Liver (tissue), 9 donors: ENCODE measurements around the gene RBBP7. TPM values are rescaled to one million over a fixed set of nuclear protein-coding genes. Genes with fewer than 3 reads are reported as not detected.
A peak's percentile ranks its signal among the peaks of the same experiment; 100 is the strongest.

ENCODE experiments used
- DNase-seq: peaks from one replicate; pipeline ENCODE4 v3.0.0-alpha.2; 2017; ENCODE audit warnings: low spot score
- H3K27ac ChIP-seq, 2 donors: one replicate each; pipeline ENCODE4 v1.7.0; 2013; ENCODE audit warnings: inconsistent platforms in 2 of 2, low read length in 2 of 2, control low read depth in 1 of 2, low read depth in 1 of 2, mild to moderate bottlenecking in 1 of 2
- H3K27me3 ChIP-seq, 4 donors: one replicate each; pipeline versions ENCODE4 v1.6.1 to v1.7.0; 2013; ENCODE audit warnings: low read length in 3 of 4, inconsistent platforms in 1 of 4, mild to moderate bottlenecking in 1 of 4, moderate library complexity in 1 of 4; ENCODE audit not compliant: control insufficient read depth in 4 of 4, insufficient read depth in 4 of 4
- H3K36me3 ChIP-seq, 4 donors: one replicate each; pipeline versions ENCODE4 v1.6.1 to v1.7.0; 2013; ENCODE audit warnings: low read length in 3 of 4, mild to moderate bottlenecking in 3 of 4, low read depth in 1 of 4, moderate library complexity in 1 of 4; ENCODE audit not compliant: control insufficient read depth in 4 of 4, insufficient read depth in 3 of 4
- H3K4me1 ChIP-seq, 4 donors: one replicate each; pipeline versions ENCODE4 v1.6.1 to v1.7.0; 2013; ENCODE audit warnings: low read length in 3 of 4, mild to moderate bottlenecking in 3 of 4, moderate library complexity in 1 of 4; ENCODE audit not compliant: control insufficient read depth in 4 of 4, insufficient read depth in 4 of 4
- H3K4me3 ChIP-seq, 3 donors: one replicate each; pipeline versions ENCODE4 v1.6.1 to v1.7.0; 2013; ENCODE audit warnings: low read length in 3 of 3, control low read depth in 1 of 3, low read depth in 1 of 3, mild to moderate bottlenecking in 1 of 3
- H3K9ac ChIP-seq, 2 donors: one replicate each; pipeline ENCODE4 v1.7.0; 2013; ENCODE audit warnings: low read length in 2 of 2, mild to moderate bottlenecking in 2 of 2, moderate library complexity in 2 of 2, control low read depth in 1 of 2, low read depth in 1 of 2
- H3K9me3 ChIP-seq, 4 donors: one replicate each; pipeline versions ENCODE4 v1.6.1 to v1.7.0; 2013; ENCODE audit warnings: low read length in 3 of 4; ENCODE audit not compliant: control insufficient read depth in 4 of 4
- EGR1 ChIP-seq, 2 donors: IDR thresholded peaks; 2 replicates each; pipeline ENCODE4 v1.6.1; 2016 to 2018; ENCODE audit warnings: antibody characterized with exemption in 2 of 2, low read depth in 2 of 2
- FOXA1 ChIP-seq: IDR thresholded peaks from 2 replicates; pipeline ENCODE4 v1.6.1; 2016; ENCODE audit warnings: antibody characterized with exemption
- FOXA2 ChIP-seq: IDR thresholded peaks from 2 replicates; pipeline ENCODE4 v1.6.1; 2016; ENCODE audit warnings: antibody characterized with exemption
- GABPA ChIP-seq, 2 donors: IDR thresholded peaks in 1 of 2; conservative IDR thresholded peaks in 1 of 2; 2 replicates each; pipeline ENCODE4 v1.6.1; 2016; ENCODE audit warnings: antibody characterized with exemption in 2 of 2, mild to moderate bottlenecking in 1 of 2, moderate library complexity in 1 of 2
- HNF4A ChIP-seq, 2 donors: conservative IDR thresholded peaks; 2 replicates each; pipeline ENCODE4 v1.6.1; 2016; ENCODE audit warnings: antibody characterized with exemption in 2 of 2, mild to moderate bottlenecking in 2 of 2
- HNF4G ChIP-seq: IDR thresholded peaks from 2 replicates; pipeline ENCODE4 v1.6.1; 2016; ENCODE audit warnings: antibody characterized with exemption
- JUND ChIP-seq, 2 donors: IDR thresholded peaks; 2 replicates each; pipeline ENCODE4 v1.6.1; 2016; ENCODE audit warnings: antibody characterized with exemption in 2 of 2
- NR2F2 ChIP-seq: IDR thresholded peaks from 2 replicates; pipeline ENCODE4 v1.6.1; 2016; ENCODE audit warnings: antibody characterized with exemption
- RAD21 ChIP-seq, 2 donors: IDR thresholded peaks; 2 replicates each; pipeline ENCODE4 v1.6.1; 2016; ENCODE audit warnings: antibody characterized with exemption in 2 of 2, mild to moderate bottlenecking in 2 of 2
- REST ChIP-seq: IDR thresholded peaks from 2 replicates; pipeline ENCODE4 v1.6.1; 2016; ENCODE audit warnings: antibody characterized with exemption, mild to moderate bottlenecking
- RXRA ChIP-seq, 2 donors: IDR thresholded peaks; 2 replicates each; pipeline ENCODE4 v1.6.1; 2017 to 2018; ENCODE audit warnings: antibody characterized with exemption in 2 of 2, mild to moderate bottlenecking in 1 of 2
- SP1 ChIP-seq: IDR thresholded peaks from 2 replicates; pipeline ENCODE4 v1.6.1; 2018; ENCODE audit warnings: antibody characterized with exemption, mild to moderate bottlenecking
- TAF1 ChIP-seq: conservative IDR thresholded peaks from 2 replicates; pipeline ENCODE4 v1.6.1; 2016; ENCODE audit warnings: antibody characterized with exemption, mild to moderate bottlenecking
- YY1 ChIP-seq: IDR thresholded peaks from 2 replicates; pipeline ENCODE4 v1.6.1; 2016; ENCODE audit warnings: antibody characterized with exemption, mild to moderate bottlenecking
- WGBS: extraction: QIAGEN DNeasy Blood & Tissue Kit; methylation state at CpG from one replicate; pipeline ENCODE4 v1.1.7; 2013; 5-methylcytosine and 5-hydroxymethylcytosine counted together
- polyA plus RNA-seq, 2 donors: library from polyadenylated mRNA; stranded (reverse) in 1 of 2; unstranded in 1 of 2; fragments of 200-250 nt in 1 of 2; fragments of >200 nt in 1 of 2; fragmentation: Nextera tagmentation in 1 of 2; extraction: Ambion mirVana in 1 of 2; gene quantifications; one replicate each; pipeline versions ENCODE4 v1.2.1 to v1.2.3, GENCODE V29; 2013 to 2015
- total RNA-seq, 2 donors: library from RNA; depleted of rRNA; stranded (reverse); fragments of >200 nt; gene quantifications; one replicate each; pipeline ENCODE4 v1.2.3, GENCODE V29; 2014
- TF ChIP-seq, protein P1 (sequence below): IDR thresholded peaks from 2 replicates; pipeline ENCODE4 v1.6.1; 2016; ENCODE audit warnings: antibody characterized with exemption
- TF ChIP-seq, protein P2 (sequence below): fragments of 150-350 bp; IDR thresholded peaks from 2 replicates; pipeline ENCODE4 v1.5.1; 2017; ENCODE audit warnings: improper control_type of control experiment, low read depth, low read length; ENCODE audit not compliant: missing input control
- TF ChIP-seq, protein P3 (sequence below): IDR thresholded peaks from 2 replicates; pipeline ENCODE4 v1.6.1; 2016; ENCODE audit warnings: antibody characterized with exemption
- TF ChIP-seq, protein P4 (sequence below): IDR thresholded peaks from 2 replicates; pipeline ENCODE4 v1.6.1; 2016; ENCODE audit warnings: antibody characterized with exemption
- donor health status: healthy.
- donor health status: healthy.
- donor health status: healthy.
- donor health status: healthy.
- donor health status: healthy.

RBBP7 gene
- total and polyA plus RNA-seq, 4 donors = 32.5 to 77.9 (median 35.5) TPM

DNA sequence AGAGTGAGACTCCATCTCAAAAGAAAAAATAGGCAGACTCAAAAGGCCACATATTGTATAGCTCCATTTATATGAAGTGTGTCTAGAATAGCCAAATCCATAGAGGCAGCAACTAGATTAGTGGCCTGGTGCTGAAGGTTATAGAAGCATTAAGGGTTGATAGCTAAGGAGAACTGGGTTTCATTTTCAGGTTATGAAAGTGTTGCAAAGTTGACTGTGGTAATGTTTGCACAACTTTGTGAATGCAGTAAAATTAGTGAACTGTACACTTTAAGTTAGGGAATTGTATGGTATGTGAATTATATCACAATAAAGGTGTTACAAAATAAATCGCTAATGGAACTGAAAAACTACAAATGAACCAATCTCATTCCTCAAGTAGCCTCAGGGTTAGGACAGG is 55.6 kb downstream of the RBBP7 start:
- H3K36me3 ChIP-seq = peaks cover 0 to 2% (median under 1%) of the 10 kb centered on the region in 4 donors
- no peak overlapping the region for H3K9ac ChIP-seq
- peaks cover 0 to 4% (median 0%) of the 10 kb centered on the region in 4 donors for H3K4me1 ChIP-seq
- H3K27ac ChIP-seq = no peak overlapping the region
- no peaks in the 10 kb centered on the region for H3K9me3 ChIP-seq
- WGBS = 85% methylated on average over 1 of the region's 1 CpG
- no peaks in the 10 kb centered on the region for H3K27me3 ChIP-seq
- DNase-seq = no peak
- TF ChIP-seq FOXA2 (no peak), SP1 (no peak), FOXA1 (no peak), GABPA (IDR thresholded peaks at IDR 0.05 in 1 of 2, conservative IDR thresholded peaks at IDR 0.05 in 1 of 2) (no peak)
- TF ChIP-seq, protein P1, sequence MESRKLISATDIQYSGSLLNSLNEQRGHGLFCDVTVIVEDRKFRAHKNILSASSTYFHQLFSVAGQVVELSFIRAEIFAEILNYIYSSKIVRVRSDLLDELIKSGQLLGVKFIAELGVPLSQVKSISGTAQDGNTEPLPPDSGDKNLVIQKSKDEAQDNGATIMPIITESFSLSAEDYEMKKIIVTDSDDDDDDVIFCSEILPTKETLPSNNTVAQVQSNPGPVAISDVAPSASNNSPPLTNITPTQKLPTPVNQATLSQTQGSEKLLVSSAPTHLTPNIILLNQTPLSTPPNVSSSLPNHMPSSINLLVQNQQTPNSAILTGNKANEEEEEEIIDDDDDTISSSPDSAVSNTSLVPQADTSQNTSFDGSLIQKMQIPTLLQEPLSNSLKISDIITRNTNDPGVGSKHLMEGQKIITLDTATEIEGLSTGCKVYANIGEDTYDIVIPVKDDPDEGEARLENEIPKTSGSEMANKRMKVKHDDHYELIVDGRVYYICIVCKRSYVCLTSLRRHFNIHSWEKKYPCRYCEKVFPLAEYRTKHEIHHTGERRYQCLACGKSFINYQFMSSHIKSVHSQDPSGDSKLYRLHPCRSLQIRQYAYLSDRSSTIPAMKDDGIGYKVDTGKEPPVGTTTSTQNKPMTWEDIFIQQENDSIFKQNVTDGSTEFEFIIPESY = no peak
- TF ChIP-seq, protein P2, sequence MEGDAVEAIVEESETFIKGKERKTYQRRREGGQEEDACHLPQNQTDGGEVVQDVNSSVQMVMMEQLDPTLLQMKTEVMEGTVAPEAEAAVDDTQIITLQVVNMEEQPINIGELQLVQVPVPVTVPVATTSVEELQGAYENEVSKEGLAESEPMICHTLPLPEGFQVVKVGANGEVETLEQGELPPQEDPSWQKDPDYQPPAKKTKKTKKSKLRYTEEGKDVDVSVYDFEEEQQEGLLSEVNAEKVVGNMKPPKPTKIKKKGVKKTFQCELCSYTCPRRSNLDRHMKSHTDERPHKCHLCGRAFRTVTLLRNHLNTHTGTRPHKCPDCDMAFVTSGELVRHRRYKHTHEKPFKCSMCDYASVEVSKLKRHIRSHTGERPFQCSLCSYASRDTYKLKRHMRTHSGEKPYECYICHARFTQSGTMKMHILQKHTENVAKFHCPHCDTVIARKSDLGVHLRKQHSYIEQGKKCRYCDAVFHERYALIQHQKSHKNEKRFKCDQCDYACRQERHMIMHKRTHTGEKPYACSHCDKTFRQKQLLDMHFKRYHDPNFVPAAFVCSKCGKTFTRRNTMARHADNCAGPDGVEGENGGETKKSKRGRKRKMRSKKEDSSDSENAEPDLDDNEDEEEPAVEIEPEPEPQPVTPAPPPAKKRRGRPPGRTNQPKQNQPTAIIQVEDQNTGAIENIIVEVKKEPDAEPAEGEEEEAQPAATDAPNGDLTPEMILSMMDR = no peak
- H3K4me3 ChIP-seq = no peak overlapping the region

GRCh38 chrX:16807976-16808542 is 62.1 kb downstream of the RBBP7 start:
- Histone ChIP-seq H3K27me3 (no peaks in the 10 kb centered on the region), H3K4me1 (peaks cover 1 to 19% (median 17%) of the 10 kb centered on the region in 4 donors), H3K36me3 (peaks cover 0 to under 1% (median 0%) of the 10 kb centered on the region in 4 donors), H3K9me3 (no peaks in the 10 kb centered on the region), H3K9ac (no peak overlapping the region), H3K4me3 (no peak overlapping the region), H3K27ac (peak overlapping the region; percentile 46 to 59)
- DNase-seq = no peak
- TF ChIP-seq GABPA (IDR thresholded peaks at IDR 0.05 in 1 of 2, conservative IDR thresholded peaks at IDR 0.05 in 1 of 2) = no peak
- TF ChIP-seq, protein P3, sequence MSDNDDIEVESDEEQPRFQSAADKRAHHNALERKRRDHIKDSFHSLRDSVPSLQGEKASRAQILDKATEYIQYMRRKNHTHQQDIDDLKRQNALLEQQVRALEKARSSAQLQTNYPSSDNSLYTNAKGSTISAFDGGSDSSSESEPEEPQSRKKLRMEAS = no peak
- TF ChIP-seq FOXA2 = peak; percentile 56
- TF ChIP-seq, protein P4, sequence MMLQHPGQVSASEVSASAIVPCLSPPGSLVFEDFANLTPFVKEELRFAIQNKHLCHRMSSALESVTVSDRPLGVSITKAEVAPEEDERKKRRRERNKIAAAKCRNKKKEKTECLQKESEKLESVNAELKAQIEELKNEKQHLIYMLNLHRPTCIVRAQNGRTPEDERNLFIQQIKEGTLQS = no peak
- no peak for TF ChIP-seq HNF4G
- TF ChIP-seq EGR1 (IDR thresholded peaks at IDR 0.05; ENCODE audit: low read depth in 2 of 2) = no peak
- no peak for TF ChIP-seq FOXA1
- TF ChIP-seq NR2F2 = no peak
- TF ChIP-seq, protein P2 = no peak
- TF ChIP-seq TAF1 = no peak
- TF ChIP-seq, protein P1 = no peak
- peak; percentile 33 to 46 for TF ChIP-seq RXRA (IDR thresholded peaks at IDR 0.05)
- TF ChIP-seq YY1 = peak; percentile 20
- peak; percentile 28 for TF ChIP-seq REST
- no peak for TF ChIP-seq RAD21 (IDR thresholded peaks at IDR 0.05)
- TF ChIP-seq JUND (IDR thresholded peaks at IDR 0.05) = peak; percentile 33 to 55
- peak; percentile 71 to 75 for TF ChIP-seq HNF4A (conservative IDR thresholded peaks at IDR 0.05)
- peak; percentile 40 for TF ChIP-seq SP1
- 17% methylated on average over 4 of the region's 4 CpGs for WGBS
